Stomach (tissue), 4 donors: ENCODE measurements around the gene PSD4.

Experiments used
- POLR2A ChIP-seq, 4 donors: fragments of 450-650 bp; IDR thresholded peaks; one replicate each; pipeline ENCODE4 v1.6.1; 2016; ENCODE audit warnings: antibody characterized with exemption in 4 of 4, control low read depth in 2 of 4, mild to moderate bottlenecking in 1 of 4, moderate library complexity in 1 of 4
- POLR2AphosphoS5 ChIP-seq, 3 donors: sonication (generic); formaldehyde crosslinking; IDR thresholded peaks; one replicate each; pipeline ENCODE4 v1.6.1; 2016; ENCODE audit warnings: antibody characterized with exemption in 3 of 3

GRCh38 chr2:113213061-113213930 lies 39.5 kb downstream of the PSD4 start:
- TF ChIP-seq POLR2A (IDR thresholded peaks at IDR 0.05) (no peak), POLR2AphosphoS5 (IDR thresholded peaks at IDR 0.05) (no peak)
